WTC11 (cell line): Measurements from ENCODE around the gene PPME1. TPM values are rescaled to one million over a fixed set of nuclear protein-coding genes. Genes with fewer than 3 reads are reported as not detected.

Experiments
- ATAC-seq: fragments of 200-7000 bp; cut with Tn5 transposase; 2 replicates; pipeline ENCODE4 v1.10.0; 2021; ENCODE audit warnings: mild to moderate bottlenecking, moderate library complexity
- CTCF ChIA-PET: fragments of 300-600 bp; sonication (Branson Sonifier 250); formaldehyde crosslinking; loops from one replicate; lab custom pipeline; 2021; ENCODE audit warnings: antibody characterized with exemption; lab: Charles Lee
- POLR2A ChIA-PET: fragments of 350-600 bp; sonication (Branson Sonifier 250); formaldehyde crosslinking; loops from one replicate; lab custom pipeline; 2021; ENCODE audit warnings: antibody characterized with exemption; lab: Charles Lee
- DNase-seq: peaks from one replicate; pipeline ENCODE4 v3.0.0; 2021; ENCODE audit warnings: low spot score
- H3K27ac Mint-ChIP-seq: 2 replicates; pipeline ENCODE4 v1.8.0; 2021; ENCODE audit warnings: mixed read lengths
- H3K27me3 Mint-ChIP-seq: 2 replicates; pipeline ENCODE4 v1.8.0; 2021; ENCODE audit warnings: low read depth, mild to moderate bottlenecking, moderate library complexity, mixed read lengths
- H3K36me3 Mint-ChIP-seq: 2 replicates; pipeline ENCODE4 v1.8.0; 2021; ENCODE audit warnings: mixed read lengths
- H3K4me1 Mint-ChIP-seq: 2 replicates; pipeline ENCODE4 v1.8.0; 2022; ENCODE audit warnings: mixed read lengths
- H3K4me3 Mint-ChIP-seq: 2 replicates; pipeline ENCODE4 v1.8.0; 2021; ENCODE audit warnings: mild to moderate bottlenecking, moderate library complexity, mixed read lengths
- H3K9me3 Mint-ChIP-seq: 2 replicates; pipeline ENCODE4 v1.8.0; 2021; ENCODE audit warnings: mixed read lengths
- CREB1 ChIP-seq: sonication (generic); formaldehyde crosslinking; IDR thresholded peaks from 2 replicates; pipeline ENCODE4 v1.8.0; 2023; ENCODE audit warnings: mild to moderate bottlenecking, missing genetic modification reagents
- FOXP1 ChIP-seq: sonication (generic); formaldehyde crosslinking; IDR thresholded peaks from 2 replicates; pipeline ENCODE4 v1.8.0; 2022; ENCODE audit warnings: missing genetic modification reagents, mild to moderate bottlenecking, moderate library complexity, borderline replicate concordance
- GABPB1 ChIP-seq: sonication (generic); formaldehyde crosslinking; IDR thresholded peaks from 2 replicates; pipeline ENCODE4 v1.8.1; 2023; ENCODE audit warnings: mild to moderate bottlenecking, missing genetic modification reagents
- IRF2 ChIP-seq: sonication (generic); formaldehyde crosslinking; IDR thresholded peaks from 2 replicates; pipeline ENCODE4 v1.8.0; 2022; ENCODE audit warnings: low read depth, missing genetic modification reagents, borderline replicate concordance
- KAT7 ChIP-seq: sonication (generic); formaldehyde crosslinking; IDR thresholded peaks from 2 replicates; pipeline ENCODE4 v1.8.1; 2023; ENCODE audit warnings: missing genetic modification reagents, mild to moderate bottlenecking, borderline replicate concordance
- NR3C1 ChIP-seq: sonication (generic); formaldehyde crosslinking; conservative IDR thresholded peaks from 2 replicates; pipeline ENCODE4 v1.8.1; 2023; ENCODE audit warnings: low read depth, mild to moderate bottlenecking, missing genetic modification reagents
- PRRX2 ChIP-seq: fragments of 250-450 bp; sonication (Bioruptor Pico); IDR thresholded peaks from 2 replicates; pipeline ENCODE4 v1.8.0; 2021; ENCODE audit warnings: mild to moderate bottlenecking
- SP1 ChIP-seq: sonication (generic); formaldehyde crosslinking; conservative IDR thresholded peaks from 2 replicates; pipeline ENCODE4 v1.8.1; 2022; ENCODE audit warnings: missing genetic modification reagents
- TEAD1 ChIP-seq: sonication (generic); formaldehyde crosslinking; IDR thresholded peaks from 2 replicates; pipeline ENCODE4 v1.8.0; 2022; ENCODE audit warnings: mild to moderate bottlenecking, missing genetic modification reagents
- TEAD4 ChIP-seq: sonication (generic); formaldehyde crosslinking; IDR thresholded peaks from 2 replicates; pipeline ENCODE4 v1.8.0; 2022; ENCODE audit warnings: mild to moderate bottlenecking, missing genetic modification reagents
- TP53 ChIP-seq: sonication (generic); formaldehyde crosslinking; IDR thresholded peaks from 2 replicates; pipeline ENCODE4 v1.8.1; 2023; ENCODE audit warnings: mild to moderate bottlenecking, missing genetic modification reagents
- ZBTB21 ChIP-seq: sonication (generic); formaldehyde crosslinking; IDR thresholded peaks from 2 replicates; pipeline ENCODE4 v1.8.1; 2023; ENCODE audit warnings: mild to moderate bottlenecking, missing genetic modification reagents, borderline replicate concordance
- ZNF263 ChIP-seq: sonication (generic); formaldehyde crosslinking; IDR thresholded peaks from 2 replicates; pipeline ENCODE4 v1.8.1; 2022; ENCODE audit warnings: low read depth, mild to moderate bottlenecking, moderate library complexity, missing genetic modification reagents
- ZNF416 ChIP-seq: fragments of 250-450 bp; sonication (Bioruptor Pico); IDR thresholded peaks from 2 replicates; pipeline ENCODE4 v1.9.0; 2021; ENCODE audit warnings: mild to moderate bottlenecking, inconsistent platforms
- ZNF671 ChIP-seq: fragments of 250-450 bp; sonication (Bioruptor Pico); IDR thresholded peaks from 2 replicates; pipeline ENCODE4 v1.8.0; 2021; ENCODE audit warnings: mild to moderate bottlenecking
- total RNA-seq: library from RNA; stranded (reverse); gene quantifications from 3 replicates; pipeline ENCODE4 v1.2.3, GENCODE V29; 2021
- TF ChIP-seq, protein P1 (sequence below): fragments of 250-450 bp; sonication (Bioruptor Pico); IDR thresholded peaks from 2 replicates; pipeline ENCODE4 v1.9.0; 2021; ENCODE audit warnings: moderate library complexity, mild to moderate bottlenecking, inconsistent platforms, borderline replicate concordance
- TF ChIP-seq, protein P2 (sequence below): sonication (generic); formaldehyde crosslinking; IDR thresholded peaks from 2 replicates; pipeline ENCODE4 v1.8.1; 2022; ENCODE audit warnings: low read depth, missing genetic modification reagents, borderline replicate concordance
- TF ChIP-seq, protein P3 (sequence below): sonication (generic); formaldehyde crosslinking; IDR thresholded peaks from 2 replicates; pipeline ENCODE4 v1.8.1; 2023; ENCODE audit warnings: mild to moderate bottlenecking, moderate library complexity, missing genetic modification reagents
- TF ChIP-seq, protein P4 (sequence below): sonication (generic); formaldehyde crosslinking; conservative IDR thresholded peaks from 2 replicates; pipeline ENCODE4 v1.8.1; 2023; ENCODE audit warnings: mild to moderate bottlenecking, low read depth, missing genetic modification reagents, moderate library complexity

PPME1 gene
- total RNA-seq, 1 experiment from 2014 or later = 42.5 TPM

DNA sequence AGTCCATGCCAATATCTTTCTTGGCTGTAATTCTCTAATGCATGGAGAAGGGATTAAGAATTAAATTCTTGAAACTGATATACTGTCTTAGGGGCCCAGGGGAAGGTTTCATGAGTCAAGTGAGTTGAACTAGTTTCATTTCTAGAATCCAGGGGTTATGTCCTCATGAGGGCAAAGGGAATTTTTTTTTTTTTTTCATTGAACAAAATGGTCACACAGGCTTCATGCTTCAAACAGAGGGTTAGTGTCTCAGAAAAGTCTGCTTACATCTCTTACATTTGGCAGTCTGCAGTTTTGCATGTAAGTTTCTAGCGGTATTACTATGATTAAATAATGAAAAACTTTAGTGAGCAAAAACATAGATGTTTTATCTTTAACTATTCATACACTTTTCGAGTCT is 32.9 kb downstream of the PPME1 start:
- 0 out of 2 replicates have a peak, but pooled peaks cover 2% of the 10 kb centered on the region for H3K9me3 Mint-ChIP-seq
- no peak overlapping the region for H3K27ac Mint-ChIP-seq
- H3K36me3 Mint-ChIP-seq = peaks cover 11% of the 10 kb centered on the region
- no peak for ATAC-seq
- H3K4me1 Mint-ChIP-seq = no peaks in the 10 kb centered on the region
- ChIA-PET POLR2A (no interaction called here), CTCF (no interaction called here)
- DNase-seq = no peak
- no peak for TF ChIP-seq KAT7 (CRISPR knock-in tag)
- no peak for TF ChIP-seq TEAD1 (CRISPR knock-in tag)
- no peak for TF ChIP-seq GABPB1 (CRISPR knock-in tag)
- no peak for TF ChIP-seq TEAD4 (CRISPR knock-in tag)
- no peak for TF ChIP-seq ZNF416
- no peak for TF ChIP-seq FOXP1 (CRISPR knock-in tag)
- no peak for TF ChIP-seq ZBTB21 (CRISPR knock-in tag)
- no peak for TF ChIP-seq NR3C1 (CRISPR knock-in tag)
- TF ChIP-seq, protein P1, sequence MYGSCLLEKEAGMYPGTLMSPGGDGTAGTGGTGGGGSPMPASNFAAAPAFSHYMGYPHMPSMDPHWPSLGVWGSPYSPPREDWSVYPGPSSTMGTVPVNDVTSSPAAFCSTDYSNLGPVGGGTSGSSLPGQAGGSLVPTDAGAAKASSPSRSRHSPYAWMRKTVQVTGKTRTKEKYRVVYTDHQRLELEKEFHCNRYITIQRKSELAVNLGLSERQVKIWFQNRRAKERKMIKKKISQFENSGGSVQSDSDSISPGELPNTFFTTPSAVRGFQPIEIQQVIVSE (CRISPR knock-in tag) = no peak
- TF ChIP-seq PRRX2 (CRISPR knock-in tag) = no peak
- no peaks in the 10 kb centered on the region for H3K27me3 Mint-ChIP-seq
- H3K4me3 Mint-ChIP-seq = no peak overlapping the region

DNA sequence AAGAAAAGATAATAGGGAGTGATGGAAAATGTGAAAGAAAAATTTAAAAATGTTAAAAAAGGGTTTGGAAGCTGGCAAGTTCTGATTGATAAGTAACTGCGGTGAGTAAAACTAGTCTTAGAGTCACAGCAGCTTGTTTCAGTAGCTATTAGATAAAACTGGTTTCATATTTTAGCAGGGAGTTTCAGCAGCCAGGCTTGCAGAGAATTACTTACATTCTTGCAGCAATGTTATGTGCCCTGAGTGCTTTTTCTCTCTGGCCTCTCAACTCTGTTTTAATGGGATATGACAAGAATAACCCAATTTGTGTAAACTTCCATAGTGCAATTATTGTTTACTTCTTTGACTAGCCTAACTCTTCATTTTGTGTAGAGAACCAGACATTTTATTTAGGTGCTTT is 33.6 kb downstream of the PPME1 start:
- H3K4me1 Mint-ChIP-seq = peaks cover under 1% of the 10 kb centered on the region; the same call in 1 of the 2 replicates
- POLR2A ChIA-PET = no interaction called here
- TF ChIP-seq, protein P2, sequence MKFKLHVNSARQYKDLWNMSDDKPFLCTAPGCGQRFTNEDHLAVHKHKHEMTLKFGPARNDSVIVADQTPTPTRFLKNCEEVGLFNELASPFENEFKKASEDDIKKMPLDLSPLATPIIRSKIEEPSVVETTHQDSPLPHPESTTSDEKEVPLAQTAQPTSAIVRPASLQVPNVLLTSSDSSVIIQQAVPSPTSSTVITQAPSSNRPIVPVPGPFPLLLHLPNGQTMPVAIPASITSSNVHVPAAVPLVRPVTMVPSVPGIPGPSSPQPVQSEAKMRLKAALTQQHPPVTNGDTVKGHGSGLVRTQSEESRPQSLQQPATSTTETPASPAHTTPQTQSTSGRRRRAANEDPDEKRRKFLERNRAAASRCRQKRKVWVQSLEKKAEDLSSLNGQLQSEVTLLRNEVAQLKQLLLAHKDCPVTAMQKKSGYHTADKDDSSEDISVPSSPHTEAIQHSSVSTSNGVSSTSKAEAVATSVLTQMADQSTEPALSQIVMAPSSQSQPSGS (CRISPR knock-in tag) = no peak
- TF ChIP-seq ZNF416 (no peak), KAT7 (CRISPR knock-in tag) (no peak)
- TF ChIP-seq, protein P1 (CRISPR knock-in tag) = no peak
- DNase-seq (no peak), ATAC-seq (no peak)
- H3K4me3 Mint-ChIP-seq = no peak overlapping the region
- H3K36me3 Mint-ChIP-seq = peaks cover 15% of the 10 kb centered on the region
- H3K27me3 Mint-ChIP-seq = no peaks in the 10 kb centered on the region
- CTCF ChIA-PET = no interaction called here
- no peak overlapping the region for H3K27ac Mint-ChIP-seq
- H3K9me3 Mint-ChIP-seq = no peaks in the 10 kb centered on the region

DNA sequence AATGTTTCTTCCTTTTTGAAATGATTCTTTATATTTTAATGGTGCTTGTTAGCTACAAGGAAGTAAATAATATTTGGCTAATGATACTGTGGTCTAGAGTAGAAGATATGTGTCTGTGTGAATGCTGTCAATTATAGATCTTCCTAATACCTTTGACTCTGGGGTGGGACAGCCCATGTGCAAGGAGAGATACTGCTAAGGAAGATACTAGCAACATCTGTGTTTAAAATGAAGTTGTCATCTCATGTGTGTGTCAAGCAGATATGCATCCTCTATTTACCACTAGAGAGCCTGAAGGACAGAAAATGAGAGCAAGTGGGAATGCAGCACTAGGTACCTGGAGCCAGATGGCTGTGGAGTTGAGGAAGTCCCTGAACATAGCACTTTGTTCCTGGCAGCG is 34.1 kb downstream of the PPME1 start:
- Mint-ChIP-seq H3K27ac (no peak overlapping the region), H3K27me3 (no peaks in the 10 kb centered on the region), H3K9me3 (no peaks in the 10 kb centered on the region), H3K36me3 (peaks cover 15% of the 10 kb centered on the region), H3K4me1 (peaks cover 5% of the 10 kb centered on the region), H3K4me3 (no peak overlapping the region)
- ATAC-seq (no peak), DNase-seq (no peak)
- POLR2A ChIA-PET = no interaction called here
- CTCF ChIA-PET = no interaction called here
- TF ChIP-seq, protein P3, sequence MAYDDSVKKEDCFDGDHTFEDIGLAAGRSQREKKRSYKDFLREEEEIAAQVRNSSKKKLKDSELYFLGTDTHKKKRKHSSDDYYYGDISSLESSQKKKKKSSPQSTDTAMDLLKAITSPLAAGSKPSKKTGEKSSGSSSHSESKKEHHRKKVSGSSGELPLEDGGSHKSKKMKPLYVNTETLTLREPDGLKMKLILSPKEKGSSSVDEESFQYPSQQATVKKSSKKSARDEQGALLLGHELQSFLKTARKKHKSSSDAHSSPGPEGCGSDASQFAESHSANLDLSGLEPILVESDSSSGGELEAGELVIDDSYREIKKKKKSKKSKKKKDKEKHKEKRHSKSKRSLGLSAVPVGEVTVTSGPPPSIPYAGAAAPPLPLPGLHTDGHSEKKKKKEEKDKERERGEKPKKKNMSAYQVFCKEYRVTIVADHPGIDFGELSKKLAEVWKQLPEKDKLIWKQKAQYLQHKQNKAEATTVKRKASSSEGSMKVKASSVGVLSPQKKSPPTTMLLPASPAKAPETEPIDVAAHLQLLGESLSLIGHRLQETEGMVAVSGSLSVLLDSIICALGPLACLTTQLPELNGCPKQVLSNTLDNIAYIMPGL = no peak
- TF ChIP-seq CREB1 (CRISPR knock-in tag) (no peak), SP1 (CRISPR knock-in tag) (no peak), TP53 (CRISPR knock-in tag) (no peak), ZNF263 (CRISPR knock-in tag) (no peak), IRF2 (CRISPR knock-in tag) (no peak), ZNF671 (CRISPR knock-in tag) (no peak)
- TF ChIP-seq, protein P4, sequence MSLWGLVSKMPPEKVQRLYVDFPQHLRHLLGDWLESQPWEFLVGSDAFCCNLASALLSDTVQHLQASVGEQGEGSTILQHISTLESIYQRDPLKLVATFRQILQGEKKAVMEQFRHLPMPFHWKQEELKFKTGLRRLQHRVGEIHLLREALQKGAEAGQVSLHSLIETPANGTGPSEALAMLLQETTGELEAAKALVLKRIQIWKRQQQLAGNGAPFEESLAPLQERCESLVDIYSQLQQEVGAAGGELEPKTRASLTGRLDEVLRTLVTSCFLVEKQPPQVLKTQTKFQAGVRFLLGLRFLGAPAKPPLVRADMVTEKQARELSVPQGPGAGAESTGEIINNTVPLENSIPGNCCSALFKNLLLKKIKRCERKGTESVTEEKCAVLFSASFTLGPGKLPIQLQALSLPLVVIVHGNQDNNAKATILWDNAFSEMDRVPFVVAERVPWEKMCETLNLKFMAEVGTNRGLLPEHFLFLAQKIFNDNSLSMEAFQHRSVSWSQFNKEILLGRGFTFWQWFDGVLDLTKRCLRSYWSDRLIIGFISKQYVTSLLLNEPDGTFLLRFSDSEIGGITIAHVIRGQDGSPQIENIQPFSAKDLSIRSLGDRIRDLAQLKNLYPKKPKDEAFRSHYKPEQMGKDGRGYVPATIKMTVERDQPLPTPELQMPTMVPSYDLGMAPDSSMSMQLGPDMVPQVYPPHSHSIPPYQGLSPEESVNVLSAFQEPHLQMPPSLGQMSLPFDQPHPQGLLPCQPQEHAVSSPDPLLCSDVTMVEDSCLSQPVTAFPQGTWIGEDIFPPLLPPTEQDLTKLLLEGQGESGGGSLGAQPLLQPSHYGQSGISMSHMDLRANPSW = no peak
- TF ChIP-seq, protein P2 (CRISPR knock-in tag) = no peak
